Heart left ventricle (tissue), 13 donors: ENCODE measurements around the gene PTTG1IP.

Experiments used
- CTCF ChIP-seq, 12 donors: fragments of 200-600 bp; sonication (generic) in 4 of 12; IDR thresholded peaks; one replicate each; pipeline versions ENCODE4 v1.5.0 to v1.8.0; 2018 to 2022; ENCODE audit warnings: antibody characterized with exemption in 12 of 12, mild to moderate bottlenecking in 5 of 12
- POLR2A ChIP-seq, 2 donors: fragments of 450-650 bp; IDR thresholded peaks; one replicate each; pipeline ENCODE4 v1.6.1; 2017; ENCODE audit warnings: antibody characterized with exemption in 2 of 2, mild to moderate bottlenecking in 2 of 2, moderate library complexity in 2 of 2
- donor health status: ischemic (EF 13 %, LVEDD 7.1; RV severe dilation, severe dysfunction).
- donor health status: DM: no; HTN: yes; CAD: no.
- donor health status: DM: no; HTN: no; CAD: no.
- donor health status: ischemic (EF 25% LVEDD 6.9; RV normal size, moderate dysfunction).
- donor health status: ischemic (EF 25% LVEDD 5.7; RV mildly dilated, moderate dysfunction).
- donor health status: ischemic (EF 35%, LVEDD 5.7; RV mildly dilated, moderate dysfunction).
- donor health status: nonischemic (EF 11% LVEDD 7.7; RV severe dilation, severe dysfunction).
- donor health status: DM: yes; HTN: yes; CAD: no.
- donor health status: PGD.
- donor health status: ischemic (EF 29% LVEDD 5.4; RV normal size, mild dysfunction).
- donor health status: nonischemic (EF 23%, LVEDD 6.1; RV moderate dilation, normal function).

DNA sequence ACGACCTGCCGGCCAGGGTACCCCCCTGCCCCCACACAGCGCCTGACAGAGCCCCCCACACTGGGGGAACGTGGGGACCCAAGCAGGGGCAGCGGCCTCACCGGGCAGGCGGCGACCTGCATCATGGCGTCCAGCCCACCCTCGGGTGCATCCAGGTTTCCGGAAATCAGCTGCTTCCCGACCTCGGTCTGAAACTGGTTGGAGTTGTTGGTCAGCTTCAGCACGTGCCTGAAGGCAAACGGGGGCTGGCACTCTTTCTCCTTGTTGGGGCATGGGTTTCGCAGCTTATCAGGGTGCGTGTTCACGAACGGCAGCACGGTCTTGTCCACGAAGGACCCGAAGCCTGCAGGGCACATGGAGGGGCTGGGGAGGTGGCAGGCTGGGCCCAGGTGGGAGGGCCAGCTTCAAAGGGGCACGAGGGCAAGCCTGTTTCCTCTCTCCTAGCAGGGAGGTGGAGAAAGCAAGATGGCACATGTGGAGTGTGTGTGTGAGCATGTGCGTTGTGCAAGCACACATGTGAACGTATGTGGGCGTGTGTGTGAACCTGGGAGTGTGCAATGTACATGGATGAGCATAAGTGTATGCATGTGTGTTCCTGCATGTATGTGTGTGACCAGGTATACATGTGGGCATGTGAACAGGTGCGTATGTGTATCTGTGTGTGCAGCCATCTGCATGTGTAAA lies 28.0 kb upstream of the PTTG1IP start:
- no peak for TF ChIP-seq CTCF (IDR thresholded peaks at IDR 0.05)
- no peak for TF ChIP-seq POLR2A (IDR thresholded peaks at IDR 0.05)
